ENCODE data around the gene PPM1M.

The PPM1M gene

GRCh38 chr3:52217409-52217805, 28.2 kb upstream of the PPM1M start (continued):
- no peak for TF ChIP-seq ZSCAN23 (tag by site-specific recombination; IDR thresholded peaks at IDR 0.05)
- no peak for TF ChIP-seq ZNF580 (tag by site-specific recombination; IDR thresholded peaks at IDR 0.05)
- no peak for TF ChIP-seq ZNF621 (tag by site-specific recombination; IDR thresholded peaks at IDR 0.05)
- TF ChIP-seq ZNF518A (tag by site-specific recombination; conservative IDR thresholded peaks at IDR 0.05; ENCODE audit: low read depth) = no peak
- TF ChIP-seq ZNF513 (tag by site-specific recombination; IDR thresholded peaks at IDR 0.05) = no peak
- no peak for TF ChIP-seq ZNF157 (tag by site-specific recombination; IDR thresholded peaks at IDR 0.05)
- TF ChIP-seq ZNF18 (tag by site-specific recombination; IDR thresholded peaks at IDR 0.05) = no peak
- TF ChIP-seq SP7 (tag by site-specific recombination; IDR thresholded peaks at IDR 0.05) = no peak
- TF ChIP-seq ZNF624 (tag by site-specific recombination; IDR thresholded peaks at IDR 0.05) = no peak
- TF ChIP-seq HIC1 (tag by site-specific recombination; IDR thresholded peaks at IDR 0.05) = no peak
- TF ChIP-seq ZNF112 (tag by site-specific recombination; IDR thresholded peaks at IDR 0.05) = no peak
- TF ChIP-seq ZNF677 (tag by site-specific recombination; IDR thresholded peaks at IDR 0.05) = no peak

GRCh38 chr3:52218026-52218425, 27.5 kb upstream of the PPM1M start:
- Histone ChIP-seq H3K9me3 (ENCODE audit: control insufficient read depth, insufficient read depth, low read depth, low read length) (no peaks in the 10 kb centered on the region), H3K4me3 (ENCODE audit: low read depth, low read length) (no peak overlapping the region), H3K27ac (ENCODE audit: extremely low read depth, low read depth, low read length) (no peak overlapping the region), H3K36me3 (ENCODE audit: control insufficient read depth in 2 of 2, insufficient read depth in 1 of 2, low read length in 2 of 2) (peaks cover 0 to 30% of the 10 kb centered on the region in 2 experiments; a peak in 2 of 3 replicates), H3K4me1 (ENCODE audit: control insufficient read depth, insufficient read depth, low read length) (no peaks in the 10 kb centered on the region)
- ChIA-PET POLR2A (no interaction called here), CTCF (interaction anchor here (1.2 to 8.1 kb wide), 3 partner anchors 9 to 122 kb away, joined by 3 to 95 read pairs (median 4); no protein-coding TSS in a partner anchor)
- TF ChIP-seq GFI1B (tag by site-specific recombination; IDR thresholded peaks at IDR 0.05) = no peak
- no peak for TF ChIP-seq ZNF416 (tag by site-specific recombination; IDR thresholded peaks at IDR 0.05)
- no peak for TF ChIP-seq ZSCAN5A (tag by site-specific recombination; IDR thresholded peaks at IDR 0.05)
- no peak for TF ChIP-seq ZNF404 (tag by site-specific recombination; IDR thresholded peaks at IDR 0.05)

All from HEK293 (cell line).